GM23338 (cell line): Measurements from ENCODE around the gene ETFB. TPM values are rescaled to one million over a fixed set of nuclear protein-coding genes. Genes with fewer than 3 reads are reported as not detected.

Experiments
- ATAC-seq: fragments of 200-7000 bp; cut with Tn5 transposase; 3 replicates; pipeline ENCODE4 v1.9.1; 2020
- DNase-seq: peaks from one replicate; pipeline ENCODE4 v3.0.0-alpha.2; 2015; ENCODE audit warnings: low spot score
- H2AFZ ChIP-seq: fragments of 200-600 bp; sonication (generic); 2 replicates; pipeline ENCODE4 v1.8.0; 2016; ENCODE audit warnings: antibody characterized with exemption, mild to moderate bottlenecking, moderate library complexity
- H3F3A ChIP-seq: fragments of 200-600 bp; sonication (generic); replicated peaks from 2 replicates; pipeline ENCODE4 v1.8.0; 2017; ENCODE audit warnings: antibody characterized with exemption, mixed run types, low read depth
- H3K27ac ChIP-seq: fragments of 200-600 bp; sonication (generic); 2 replicates; pipeline ENCODE4 v1.6.1; 2016; ENCODE audit warnings: low read depth
- H3K27me3 ChIP-seq: fragments of 200-600 bp; sonication (generic); 2 replicates; pipeline ENCODE4 v1.8.0; 2016; ENCODE audit warnings: mild to moderate bottlenecking, mixed run types, moderate library complexity; ENCODE audit not compliant: insufficient read depth
- H3K36me3 ChIP-seq: fragments of 200-600 bp; sonication (generic); 2 replicates; pipeline ENCODE4 v1.8.0; 2016; ENCODE audit warnings: mild to moderate bottlenecking; ENCODE audit not compliant: insufficient read depth
- H3K4me1 ChIP-seq: fragments of 200-600 bp; sonication (generic); 2 replicates; pipeline ENCODE4 v1.8.0; 2016; ENCODE audit warnings: mild to moderate bottlenecking, moderate library complexity; ENCODE audit not compliant: insufficient read depth
- H3K4me2 ChIP-seq: fragments of 200-600 bp; sonication (generic); 2 replicates; pipeline ENCODE4 v1.7.1; 2017; ENCODE audit warnings: mixed run types
- H3K4me3 ChIP-seq: fragments of 200-600 bp; sonication (generic); 2 replicates; pipeline ENCODE4 v1.6.1; 2016; ENCODE audit warnings: mixed run types
- H3K79me2 ChIP-seq: fragments of 200-600 bp; sonication (generic); replicated peaks from 2 replicates; pipeline ENCODE4 v1.8.0; 2017; ENCODE audit warnings: mild to moderate bottlenecking; ENCODE audit not compliant: insufficient read depth
- H3K9me2 ChIP-seq: fragments of 200-600 bp; sonication (generic); 2 replicates; pipeline ENCODE4 v1.8.0; 2017; ENCODE audit not compliant: insufficient read depth
- H4K20me1 ChIP-seq: fragments of 200-600 bp; sonication (generic); replicated peaks from 2 replicates; pipeline ENCODE4 v1.8.0; 2017; ENCODE audit warnings: mild to moderate bottlenecking; ENCODE audit not compliant: insufficient read depth
- H3K27ac Mint-ChIP-seq: 2 replicates; pipeline ENCODE4 v1.8.0; 2020; ENCODE audit warnings: inconsistent platforms, mild to moderate bottlenecking, moderate library complexity, mixed read lengths
- H3K27me3 Mint-ChIP-seq: 3 replicates; pipeline ENCODE4 v1.8.0; 2022; ENCODE audit warnings: low read depth, mild to moderate bottlenecking, moderate library complexity, mixed read lengths, inconsistent platforms; ENCODE audit not compliant: insufficient read depth, poor library complexity
- H3K36me3 Mint-ChIP-seq: 3 replicates; pipeline ENCODE4 v1.8.0; 2021; ENCODE audit warnings: low read depth, mild to moderate bottlenecking, inconsistent platforms, moderate library complexity, mixed read lengths
- H3K4me1 Mint-ChIP-seq: 3 replicates; pipeline ENCODE4 v1.8.0; 2020; ENCODE audit warnings: mild to moderate bottlenecking, inconsistent platforms, mixed read lengths
- H3K4me3 Mint-ChIP-seq: 3 replicates; pipeline ENCODE4 v1.8.0; 2021; ENCODE audit warnings: moderate library complexity, mild to moderate bottlenecking, inconsistent platforms, mixed read lengths
- H3K9me3 Mint-ChIP-seq: 3 replicates; pipeline ENCODE4 v1.8.0; 2020; ENCODE audit warnings: moderate library complexity, mild to moderate bottlenecking, inconsistent platforms, mixed read lengths
- CREB1 ChIP-seq: fragments of 250-450 bp; sonication (Bioruptor Pico); IDR thresholded peaks from 2 replicates; pipeline ENCODE4 v1.5.0; 2020; ENCODE audit warnings: low read depth, mild to moderate bottlenecking, moderate library complexity
- CTCF ChIP-seq, 2 experiments: fragments of 200-600 bp in 1 of 2; sonication (generic) in 1 of 2; conservative IDR thresholded peaks; 2 replicates each; pipeline versions ENCODE4 v1.5.1 to v1.6.1; 2016 to 2017; ENCODE audit warnings: antibody characterized with exemption in 2 of 2, low read depth in 2 of 2, mild to moderate bottlenecking in 2 of 2, moderate library complexity in 1 of 2
- POLR2AphosphoS5 ChIP-seq: IDR thresholded peaks from 2 replicates; pipeline ENCODE4 v1.6.1; 2016; ENCODE audit warnings: antibody characterized with exemption, low read depth
- ZNF462 ChIP-seq: fragments of 250-450 bp; sonication (Bioruptor Pico); IDR thresholded peaks from 2 replicates; pipeline ENCODE4 v1.5.0; 2020; ENCODE audit warnings: mild to moderate bottlenecking, moderate library complexity
- polyA plus RNA-seq: library from polyadenylated mRNA; unstranded; fragments of >200 nt; fragmentation: Nextera tagmentation; extraction: Ambion mirVana; gene quantifications from 2 replicates; pipeline ENCODE4 v1.2.1, GENCODE V29; 2016
- total RNA-seq: library from RNA; depleted of rRNA; stranded (reverse); fragments of >200 nt; shearing (Covaris generic); gene quantifications from 2 replicates; pipeline ENCODE4 v1.2.3, GENCODE V29; 2014
- TF ChIP-seq, protein P1 (sequence below): IDR thresholded peaks from one replicate; pipeline ENCODE4 v1.6.1; 2018; ENCODE audit warnings: antibody characterized with exemption; ENCODE audit not compliant: unreplicated experiment

Gene ETFB
- total and polyA plus RNA-seq, 2 experiments from 2014 or later, result 37.3 to 63.4 TPM

DNA sequence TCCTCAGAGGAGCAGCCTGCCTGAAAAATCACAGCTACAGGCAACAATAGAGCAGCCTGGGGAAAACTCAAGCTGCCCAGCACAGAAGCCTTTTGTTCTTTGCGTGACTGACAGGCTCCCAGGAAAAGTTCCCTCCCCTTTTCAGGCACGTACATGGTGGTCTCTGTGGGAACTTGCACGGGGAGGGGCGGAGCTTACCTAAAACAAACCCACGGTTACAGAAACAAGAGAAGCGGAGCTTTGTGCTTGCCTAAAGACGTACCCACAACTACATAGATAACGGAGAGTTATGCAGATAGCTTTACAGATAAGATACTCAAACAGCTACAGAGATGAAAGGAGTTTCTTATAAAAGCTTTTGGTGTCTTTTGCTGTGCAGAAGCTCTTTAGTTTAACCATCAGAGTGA is 11.4 kb downstream of the ETFB start:
- peak; percentile 95 for ATAC-seq
- H3K27ac ChIP-seq, result no peak overlapping the region
- H3K4me2 ChIP-seq, result peak overlapping the region; percentile 67; the same call in 1 of the 2 replicates

More for the DNA sequence above, 11.4 kb downstream of the ETFB start:
- Histone ChIP-seq H3K79me2 (no peaks in the 10 kb centered on the region), H3K4me1 (peaks cover 9% of the 10 kb centered on the region; the same call in 1 of the 2 replicates), H3K27me3 (no peaks in the 10 kb centered on the region), H2AFZ (no peak overlapping the region), H3K36me3 (no peaks in the 10 kb centered on the region), H3K4me3 (no peak overlapping the region), H4K20me1 (no peaks in the 10 kb centered on the region), H3K9me2 (no peaks in the 10 kb centered on the region), H3F3A (no peaks in the 10 kb centered on the region)
- H3K4me1 Mint-ChIP-seq, result peaks cover 13% of the 10 kb centered on the region
- peaks cover 10% of the 10 kb centered on the region; the same call in 2 of the 3 replicates for H3K36me3 Mint-ChIP-seq
- no peak for TF ChIP-seq CTCF (conservative IDR thresholded peaks at IDR 0.05; ENCODE audit: low read depth in 2 of 2)
- TF ChIP-seq POLR2AphosphoS5, result no peak
- no peak for TF ChIP-seq ZNF462
- TF ChIP-seq, protein P1, sequence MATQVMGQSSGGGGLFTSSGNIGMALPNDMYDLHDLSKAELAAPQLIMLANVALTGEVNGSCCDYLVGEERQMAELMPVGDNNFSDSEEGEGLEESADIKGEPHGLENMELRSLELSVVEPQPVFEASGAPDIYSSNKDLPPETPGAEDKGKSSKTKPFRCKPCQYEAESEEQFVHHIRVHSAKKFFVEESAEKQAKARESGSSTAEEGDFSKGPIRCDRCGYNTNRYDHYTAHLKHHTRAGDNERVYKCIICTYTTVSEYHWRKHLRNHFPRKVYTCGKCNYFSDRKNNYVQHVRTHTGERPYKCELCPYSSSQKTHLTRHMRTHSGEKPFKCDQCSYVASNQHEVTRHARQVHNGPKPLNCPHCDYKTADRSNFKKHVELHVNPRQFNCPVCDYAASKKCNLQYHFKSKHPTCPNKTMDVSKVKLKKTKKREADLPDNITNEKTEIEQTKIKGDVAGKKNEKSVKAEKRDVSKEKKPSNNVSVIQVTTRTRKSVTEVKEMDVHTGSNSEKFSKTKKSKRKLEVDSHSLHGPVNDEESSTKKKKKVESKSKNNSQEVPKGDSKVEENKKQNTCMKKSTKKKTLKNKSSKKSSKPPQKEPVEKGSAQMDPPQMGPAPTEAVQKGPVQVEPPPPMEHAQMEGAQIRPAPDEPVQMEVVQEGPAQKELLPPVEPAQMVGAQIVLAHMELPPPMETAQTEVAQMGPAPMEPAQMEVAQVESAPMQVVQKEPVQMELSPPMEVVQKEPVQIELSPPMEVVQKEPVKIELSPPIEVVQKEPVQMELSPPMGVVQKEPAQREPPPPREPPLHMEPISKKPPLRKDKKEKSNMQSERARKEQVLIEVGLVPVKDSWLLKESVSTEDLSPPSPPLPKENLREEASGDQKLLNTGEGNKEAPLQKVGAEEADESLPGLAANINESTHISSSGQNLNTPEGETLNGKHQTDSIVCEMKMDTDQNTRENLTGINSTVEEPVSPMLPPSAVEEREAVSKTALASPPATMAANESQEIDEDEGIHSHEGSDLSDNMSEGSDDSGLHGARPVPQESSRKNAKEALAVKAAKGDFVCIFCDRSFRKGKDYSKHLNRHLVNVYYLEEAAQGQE, result no peak
- no peak for TF ChIP-seq CREB1
- no peak overlapping the region for H3K4me3 Mint-ChIP-seq
- H3K27me3 Mint-ChIP-seq, result peaks cover 2% of the 10 kb centered on the region
- peak; percentile 81 for DNase-seq
- H3K9me3 Mint-ChIP-seq, result no peaks in the 10 kb centered on the region
- H3K27ac Mint-ChIP-seq, result peak overlapping the region; percentile 56; the same call in 1 of the 2 replicates
